H9 (cell line): ENCODE results near the gene ZNF503. TPM values are rescaled to one million over a fixed set of nuclear protein-coding genes. Genes with fewer than 3 reads are reported as not detected.

ENCODE experiments used
- DNase-seq: peaks from one replicate; pipeline ENCODE4 v3.0.0-alpha.2; 2017
- H2AFZ ChIP-seq: one replicate; pipeline ENCODE4 v1.6.1; 2013; ENCODE audit warnings: mild to moderate bottlenecking, low read length, control low read depth, moderate library complexity
- H2AK5ac ChIP-seq: 2 replicates; pipeline ENCODE4 v1.6.1; 2013; ENCODE audit warnings: low read length, control low read depth, mixed read lengths; ENCODE audit not compliant: insufficient read length
- H2BK120ac ChIP-seq: one replicate; pipeline ENCODE4 v1.6.1; 2013; ENCODE audit warnings: low read depth, mild to moderate bottlenecking, low read length, control low read depth, inconsistent platforms; ENCODE audit not compliant: poor library complexity, severe bottlenecking
- H2BK12ac ChIP-seq: 2 replicates; pipeline ENCODE4 v1.6.1; 2013; ENCODE audit warnings: low read length, control low read depth, mixed read lengths, low read depth; ENCODE audit not compliant: insufficient read length
- H2BK15ac ChIP-seq: 2 replicates; pipeline ENCODE4 v1.6.1; 2013; ENCODE audit warnings: low read depth, low read length, control low read depth
- H2BK20ac ChIP-seq: one replicate; pipeline ENCODE4 v1.6.1; 2013; ENCODE audit warnings: low read depth, mild to moderate bottlenecking, low read length, control low read depth, inconsistent platforms; ENCODE audit not compliant: poor library complexity, severe bottlenecking
- H2BK5ac ChIP-seq: 2 replicates; pipeline ENCODE4 v1.6.1; 2013; ENCODE audit warnings: low read length, control low read depth, mixed read lengths; ENCODE audit not compliant: insufficient read length
- H3K14ac ChIP-seq: 2 replicates; pipeline ENCODE4 v1.6.1; 2013; ENCODE audit warnings: low read length, control low read depth; ENCODE audit not compliant: insufficient read depth
- H3K18ac ChIP-seq: 2 replicates; pipeline ENCODE4 v1.6.1; 2013; ENCODE audit warnings: low read depth, mild to moderate bottlenecking, mixed read lengths, low read length, control low read depth; ENCODE audit not compliant: insufficient read length
- H3K23ac ChIP-seq: 2 replicates; pipeline ENCODE4 v1.6.1; 2013; ENCODE audit warnings: low read length, control low read depth, mixed read lengths, low read depth; ENCODE audit not compliant: insufficient read length
- H3K23me2 ChIP-seq: 2 replicates; pipeline ENCODE4 v1.6.1; 2013; ENCODE audit warnings: low read depth, mild to moderate bottlenecking, mixed read lengths, low read length, control low read depth; ENCODE audit not compliant: insufficient read length, poor library complexity, severe bottlenecking
- H3K27ac ChIP-seq: 2 replicates; pipeline ENCODE4 v1.5.1; 2013; ENCODE audit warnings: low read length, control low read depth, mixed read lengths, low read depth; ENCODE audit not compliant: insufficient read length
- H3K27me3 ChIP-seq: 2 replicates; pipeline ENCODE4 v1.6.1; 2013; ENCODE audit warnings: low read length, control low read depth, inconsistent platforms; ENCODE audit not compliant: insufficient read depth
- H3K4ac ChIP-seq: 2 replicates; pipeline ENCODE4 v1.6.1; 2013; ENCODE audit warnings: low read depth, mild to moderate bottlenecking, control low read depth, inconsistent platforms, low read length, moderate library complexity
- H3K4me1 ChIP-seq: 2 replicates; pipeline ENCODE4 v1.6.1; 2013; ENCODE audit warnings: low read length, control low read depth, inconsistent platforms; ENCODE audit not compliant: insufficient read depth
- H3K4me2 ChIP-seq: 2 replicates; pipeline ENCODE4 v1.6.1; 2013; ENCODE audit warnings: low read length, control low read depth, mixed read lengths; ENCODE audit not compliant: insufficient read length, insufficient read depth
- H3K56ac ChIP-seq: 2 replicates; pipeline ENCODE4 v1.6.1; 2013; ENCODE audit warnings: low read depth, mild to moderate bottlenecking, mixed read lengths, low read length, control low read depth; ENCODE audit not compliant: insufficient read length
- H3K79me1 ChIP-seq: 2 replicates; pipeline ENCODE4 v1.6.1; 2013; ENCODE audit warnings: low read depth, mild to moderate bottlenecking, moderate library complexity, low read length, control low read depth, inconsistent platforms; ENCODE audit not compliant: insufficient read depth, poor library complexity, severe bottlenecking
- H3K79me2 ChIP-seq: 2 replicates; pipeline ENCODE4 v1.6.1; 2013; ENCODE audit warnings: low read length, control low read depth, inconsistent platforms; ENCODE audit not compliant: insufficient read depth
- H3K9ac ChIP-seq: 2 replicates; pipeline ENCODE4 v1.6.1; 2013; ENCODE audit warnings: low read length, control low read depth, mixed read lengths; ENCODE audit not compliant: insufficient read length; ENCODE audit errors: extremely low read depth
- H3K9me3 ChIP-seq: one replicate; pipeline ENCODE4 v1.6.1; 2013; ENCODE audit warnings: low read depth, low read length, inconsistent platforms; ENCODE audit not compliant: control insufficient read depth
- H3T11ph ChIP-seq: one replicate; pipeline ENCODE4 v1.6.1; 2013; ENCODE audit warnings: mild to moderate bottlenecking, low read length, control low read depth, inconsistent platforms
- H4K20me1 ChIP-seq: one replicate; pipeline ENCODE4 v1.6.1; 2013; ENCODE audit not compliant: control insufficient read depth, insufficient read length, insufficient read depth
- H4K5ac ChIP-seq: 2 replicates; pipeline ENCODE4 v1.6.1; 2013; ENCODE audit warnings: low read depth, mild to moderate bottlenecking, mixed read lengths, low read length, control low read depth; ENCODE audit not compliant: insufficient read length
- H4K8ac ChIP-seq: replicated peaks from 2 replicates; pipeline ENCODE4 v1.6.1; 2013; ENCODE audit warnings: low read length, control low read depth, mixed read lengths, low read depth; ENCODE audit not compliant: insufficient read length
- H4K91ac ChIP-seq: 2 replicates; pipeline ENCODE4 v1.6.1; 2013; ENCODE audit warnings: low read depth, mild to moderate bottlenecking, moderate library complexity, mixed read lengths, low read length, control low read depth; ENCODE audit not compliant: insufficient read length
- H3K27ac Mint-ChIP-seq, 3 experiments: 2 replicates in 2 of 3; 3 replicates in 1 of 3; pipeline ENCODE4 v1.8.0; 2020 to 2021; ENCODE audit warnings: mixed read lengths in 3 of 3, mild to moderate bottlenecking in 1 of 3, moderate library complexity in 1 of 3
- H3K27me3 Mint-ChIP-seq: 2 replicates; pipeline ENCODE4 v1.8.0; 2021; ENCODE audit warnings: low read depth, mild to moderate bottlenecking, moderate library complexity, mixed read lengths
- H3K36me3 Mint-ChIP-seq, 3 experiments: 2 replicates in 2 of 3; 3 replicates in 1 of 3; pipeline ENCODE4 v1.8.0; 2020 to 2021; ENCODE audit warnings: low read depth in 3 of 3, mixed read lengths in 3 of 3; ENCODE audit not compliant: insufficient read depth in 1 of 3
- H3K4me1 Mint-ChIP-seq, 2 experiments: 2 replicates each; pipeline ENCODE4 v1.8.0; 2020; ENCODE audit warnings: mixed read lengths in 2 of 2
- H3K4me3 Mint-ChIP-seq, 2 experiments: 2 replicates in 1 of 2; 3 replicates in 1 of 2; pipeline ENCODE4 v1.8.0; 2020 to 2021; ENCODE audit warnings: mild to moderate bottlenecking in 2 of 2, mixed read lengths in 2 of 2, moderate library complexity in 1 of 2
- H3K9me3 Mint-ChIP-seq, 2 experiments: 2 replicates in 1 of 2; 3 replicates in 1 of 2; pipeline ENCODE4 v1.8.0; 2020; ENCODE audit warnings: mild to moderate bottlenecking in 2 of 2, mixed read lengths in 2 of 2, moderate library complexity in 1 of 2
- CTCF ChIP-seq: fragments of 200-600 bp; sonication (generic); conservative IDR thresholded peaks from 3 replicates; pipeline ENCODE4 v1.8.0; 2021; ENCODE audit warnings: antibody characterized with exemption, mild to moderate bottlenecking
- WGBS: extraction: QIAGEN DNeasy Blood & Tissue Kit; methylation state at CpG from one replicate; pipeline ENCODE4 v1.1.7; 2013; ENCODE audit warnings: missing lambda C conversion rate, low lambda C conversion rate, mixed read lengths; ENCODE audit not compliant: insufficient read length; ENCODE audit errors: extremely low coverage; 5-methylcytosine and 5-hydroxymethylcytosine counted together
- total RNA-seq: library from RNA; stranded (reverse); gene quantifications from 2 replicates; pipeline ENCODE4 v1.2.1, GENCODE V29; 2021

The ZNF503 gene
- total RNA-seq, 1 experiment from 2014 or later = 0.09 TPM

- H3K4me1 Mint-ChIP-seq = peaks cover 28 to 37% of the 10 kb centered on the region in 2 experiments
- peaks cover 96% of the 10 kb centered on the region for H3K27me3 Mint-ChIP-seq
- H2BK20ac ChIP-seq = no peak within 1 kb of the TSS
- TF ChIP-seq CTCF = no peak
- no peak within 1 kb of the TSS for H3K27ac Mint-ChIP-seq
- no peak within 1 kb of the TSS for H3K4ac ChIP-seq
- peaks cover 70% of the 10 kb centered on the region for H3K27me3 ChIP-seq
- H3K4me3 Mint-ChIP-seq = peak within 1 kb of the TSS; percentile 54 to 80
- H3K23ac ChIP-seq = no peak within 1 kb of the TSS
- DNase-seq = no peak
- no CpG with 5 or more reads among the region's 82 CpGs for WGBS
- no peaks in the 10 kb centered on the region for H3K36me3 Mint-ChIP-seq
- no peaks in the 10 kb centered on the region for H3K4me1 ChIP-seq
- H3K79me2 ChIP-seq = no peaks in the 10 kb centered on the region
- no peak within 1 kb of the TSS for H2BK12ac ChIP-seq
- H4K20me1 ChIP-seq = no peaks in the 10 kb centered on the region
- H3K4me2 ChIP-seq = peak within 1 kb of the TSS; percentile 19
- no peak within 1 kb of the TSS for H3T11ph ChIP-seq
- H3K9me3 Mint-ChIP-seq = no peaks in the 10 kb centered on the region; a peak in 2 of 5 replicates
- H4K91ac ChIP-seq = no peak within 1 kb of the TSS
- no peak within 1 kb of the TSS for H2BK5ac ChIP-seq
- no peak within 1 kb of the TSS for H3K56ac ChIP-seq
- no peaks in the 10 kb centered on the region for H3K9me3 ChIP-seq
- no peak within 1 kb of the TSS for H3K9ac ChIP-seq
- no peak within 1 kb of the TSS for H4K8ac ChIP-seq
- no peaks in the 10 kb centered on the region for H3K79me1 ChIP-seq
- no peak within 1 kb of the TSS for H2BK120ac ChIP-seq
- peak within 1 kb of the TSS; percentile 2; the same call in 1 of the 2 replicates for H3K14ac ChIP-seq
- H2AFZ ChIP-seq = no peak within 1 kb of the TSS
- no peak within 1 kb of the TSS for H2BK15ac ChIP-seq
- no peaks in the 10 kb centered on the region for H3K23me2 ChIP-seq
- H4K5ac ChIP-seq = no peak within 1 kb of the TSS
- H3K18ac ChIP-seq = no peak within 1 kb of the TSS
- H2AK5ac ChIP-seq = no peak within 1 kb of the TSS
- H3K27ac ChIP-seq = no peak within 1 kb of the TSS
These were observed 29.9 kb upstream of the ZNF503 start, which contains the start of gene LRMDA for GRCh38 chr10:75431180-75432111. TSS of gene LRMDA (plus strand) at chr10:75431624.
